NCI-H510A treated with DMSO at 0.1 percent for 48 hours (cell line): ENCODE results near the gene KRTAP5-5.

Experiments
- DNase-seq: peaks from one replicate; lab custom pipeline; 2025; lab: John Stamatoyannopoulos, UW

Gene KRTAP5-5

GRCh38 chr11:1679881-1680280, 50.3 kb downstream of the KRTAP5-5 start:
- no peak for DNase-seq
